ENCODE data around the gene TGFBR1. TPM values are rescaled to one million over a fixed set of nuclear protein-coding genes. Genes with fewer than 3 reads are reported as not detected.
"Not testable (repeated sequence)": the region's sequence is repeated elsewhere in the genome, so short reads cannot be mapped to it uniquely, and the experiment has no call there.

The TGFBR1 gene
- total RNA-seq, 4 donors from 2014 or later, result 37.0 to 65.8 (median 48.8) TPM

DNA sequence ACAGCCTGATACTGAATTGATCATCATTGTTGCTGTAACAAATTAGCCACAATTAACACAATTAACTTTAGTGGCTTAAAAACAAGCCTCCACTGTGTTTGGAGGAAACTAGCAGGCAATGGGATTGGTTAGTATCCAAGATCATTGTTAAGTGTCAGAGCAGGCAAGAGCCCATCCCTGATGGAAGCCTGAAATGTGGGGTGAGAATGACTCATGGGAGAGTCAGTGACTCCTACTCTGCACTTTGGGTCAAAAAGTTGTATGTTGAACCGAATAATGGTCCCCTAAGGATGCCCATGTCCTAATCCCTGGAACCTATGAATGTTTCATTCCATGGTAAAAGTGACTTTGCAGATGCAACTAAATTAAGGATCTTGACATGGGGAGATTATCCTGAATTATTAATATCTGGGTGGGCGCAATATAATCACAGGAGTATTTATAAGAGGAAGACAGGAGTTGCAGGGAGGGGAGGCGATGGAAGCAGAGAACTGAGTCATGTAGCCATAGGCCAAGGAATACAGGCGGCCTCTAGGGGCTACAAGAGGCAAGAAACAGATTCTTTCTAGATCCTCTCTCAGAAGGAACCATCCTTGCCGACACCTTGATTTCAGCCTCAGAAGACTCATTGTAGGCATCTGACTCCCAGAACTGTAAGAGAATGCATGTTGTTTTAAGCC lies 88.0 kb downstream of the TGFBR1 start:
- 59 to 79% methylated on average over 4 of the region's 5 CpGs for WGBS, 2 donors (ENCODE audit: low coverage in 1 of 2)
- Histone ChIP-seq H3K36me3 (no peaks in the 10 kb centered on the region), H3K27ac (no peak overlapping the region), H3K4me1 (no peaks in the 10 kb centered on the region), H3K9me3 (no peaks in the 10 kb centered on the region), H3K4me3 (no peak overlapping the region), H3K27me3 (peaks cover 8% of the 10 kb centered on the region)
- no peak for ATAC-seq
- no peak for TF ChIP-seq EP300 (IDR thresholded peaks at IDR 0.05)
- no peak for TF ChIP-seq POLR2AphosphoS5 (IDR thresholded peaks at IDR 0.05)
- TF ChIP-seq POLR2A (IDR thresholded peaks at IDR 0.05), result no peak
- TF ChIP-seq, protein P1, sequence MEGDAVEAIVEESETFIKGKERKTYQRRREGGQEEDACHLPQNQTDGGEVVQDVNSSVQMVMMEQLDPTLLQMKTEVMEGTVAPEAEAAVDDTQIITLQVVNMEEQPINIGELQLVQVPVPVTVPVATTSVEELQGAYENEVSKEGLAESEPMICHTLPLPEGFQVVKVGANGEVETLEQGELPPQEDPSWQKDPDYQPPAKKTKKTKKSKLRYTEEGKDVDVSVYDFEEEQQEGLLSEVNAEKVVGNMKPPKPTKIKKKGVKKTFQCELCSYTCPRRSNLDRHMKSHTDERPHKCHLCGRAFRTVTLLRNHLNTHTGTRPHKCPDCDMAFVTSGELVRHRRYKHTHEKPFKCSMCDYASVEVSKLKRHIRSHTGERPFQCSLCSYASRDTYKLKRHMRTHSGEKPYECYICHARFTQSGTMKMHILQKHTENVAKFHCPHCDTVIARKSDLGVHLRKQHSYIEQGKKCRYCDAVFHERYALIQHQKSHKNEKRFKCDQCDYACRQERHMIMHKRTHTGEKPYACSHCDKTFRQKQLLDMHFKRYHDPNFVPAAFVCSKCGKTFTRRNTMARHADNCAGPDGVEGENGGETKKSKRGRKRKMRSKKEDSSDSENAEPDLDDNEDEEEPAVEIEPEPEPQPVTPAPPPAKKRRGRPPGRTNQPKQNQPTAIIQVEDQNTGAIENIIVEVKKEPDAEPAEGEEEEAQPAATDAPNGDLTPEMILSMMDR (IDR thresholded peaks at IDR 0.05), result no peak

DNA sequence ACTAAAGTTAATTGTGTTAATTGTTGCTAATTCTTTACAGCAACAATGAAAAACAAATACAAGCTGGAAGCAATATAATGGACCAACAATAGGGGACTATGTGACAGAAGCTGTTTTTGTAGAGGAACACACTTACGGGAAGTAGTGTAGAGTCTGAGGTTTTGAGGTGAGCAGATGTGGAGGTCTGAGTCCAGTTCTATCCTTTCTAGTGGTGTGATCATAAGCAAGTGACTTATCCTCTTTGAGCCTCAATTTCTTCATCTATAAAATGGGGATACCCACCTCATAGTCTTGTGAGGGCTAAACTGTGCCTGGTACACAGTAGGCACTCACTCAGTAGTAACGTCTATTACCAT lies 88.5 kb downstream of the TGFBR1 start:
- ATAC-seq, result no peak
- Histone ChIP-seq H3K27ac (no peak overlapping the region), H3K36me3 (no peaks in the 10 kb centered on the region), H3K27me3 (peaks cover 8% of the 10 kb centered on the region), H3K9me3 (no peaks in the 10 kb centered on the region), H3K4me1 (no peaks in the 10 kb centered on the region), H3K4me3 (no peak overlapping the region)
- WGBS, 2 donors (ENCODE audit: low coverage in 1 of 2), result 75 to 92% methylated on average over 2 of the region's 2 CpGs
- no peak for TF ChIP-seq POLR2A (IDR thresholded peaks at IDR 0.05)
- no peak for TF ChIP-seq POLR2AphosphoS5 (IDR thresholded peaks at IDR 0.05)
- TF ChIP-seq, protein P1 (IDR thresholded peaks at IDR 0.05), result no peak
- TF ChIP-seq EP300 (IDR thresholded peaks at IDR 0.05), result no peak

DNA sequence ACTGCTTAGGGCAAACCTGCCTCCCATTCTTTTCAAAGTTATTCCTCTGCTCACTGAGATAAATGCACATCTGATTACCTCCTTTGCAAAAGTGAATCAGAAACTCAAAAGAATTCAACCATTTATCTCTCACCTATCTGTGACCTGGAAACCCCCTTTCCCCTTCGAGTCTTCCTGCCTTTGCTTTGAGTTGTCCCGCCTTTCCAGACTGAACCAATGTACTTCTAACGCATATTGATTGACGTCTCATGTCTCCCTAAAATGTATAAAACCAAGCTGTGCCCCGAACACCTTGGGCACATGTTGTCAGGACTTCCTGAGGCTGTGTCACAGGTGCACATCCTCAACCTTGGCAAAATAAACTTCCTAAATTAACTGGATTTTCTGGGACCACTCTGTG lies 91.6 kb downstream of the TGFBR1 start:
- not testable (repeated sequence) for H3K27me3 ChIP-seq, ATAC-seq
- WGBS, 2 donors (ENCODE audit: low coverage in 1 of 2), result 77 to 86% methylated on average over 5 of the region's 5 CpGs

DNA sequence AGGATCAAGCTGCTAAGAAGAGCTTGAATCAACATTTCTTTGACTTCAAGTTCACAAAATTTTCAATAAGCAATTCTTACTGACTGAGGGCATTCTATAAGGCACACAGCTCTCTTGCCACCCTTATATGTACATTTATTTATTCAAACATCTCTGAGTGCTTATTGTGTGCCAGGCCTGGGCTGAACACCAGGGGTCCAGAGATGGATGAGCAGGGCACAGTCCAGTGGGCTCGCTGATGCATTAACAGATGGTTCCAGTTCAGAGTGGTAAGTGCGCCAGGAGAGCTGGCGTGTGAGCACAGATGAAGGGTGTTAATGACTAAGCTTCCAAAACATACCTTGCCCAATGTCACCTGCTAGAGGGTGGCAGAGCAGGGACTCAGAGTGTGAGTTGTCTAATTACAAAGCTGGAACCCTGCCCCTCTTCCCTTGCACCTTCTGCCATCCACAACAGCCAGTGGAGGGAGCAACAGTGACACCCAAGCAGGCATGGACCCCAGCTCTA lies 92.3 kb downstream of the TGFBR1 start:
- H3K27me3 ChIP-seq, result no peaks in the 10 kb centered on the region
- WGBS, 2 donors (ENCODE audit: low coverage in 1 of 2), result 74 to 90% methylated on average over 2 to 3 of the region's 3 CpGs
- H3K4me3 ChIP-seq, result no peak overlapping the region
- no peak for ATAC-seq
- H3K36me3 ChIP-seq, result no peaks in the 10 kb centered on the region
- no peak overlapping the region for H3K27ac ChIP-seq
- H3K9me3 ChIP-seq, result no peaks in the 10 kb centered on the region
- no peak for TF ChIP-seq EP300 (IDR thresholded peaks at IDR 0.05)
- TF ChIP-seq, protein P1 (IDR thresholded peaks at IDR 0.05), result no peak
- no peak for TF ChIP-seq POLR2AphosphoS5 (IDR thresholded peaks at IDR 0.05)
- TF ChIP-seq POLR2A (IDR thresholded peaks at IDR 0.05), result no peak
- H3K4me1 ChIP-seq, result no peaks in the 10 kb centered on the region

More for the DNA sequence above, 91.6 kb downstream of the TGFBR1 start:
- not testable (repeated sequence) for H3K27ac ChIP-seq, H3K4me1 ChIP-seq, H3K9me3 ChIP-seq, H3K4me3 ChIP-seq, H3K36me3 ChIP-seq

DNA sequence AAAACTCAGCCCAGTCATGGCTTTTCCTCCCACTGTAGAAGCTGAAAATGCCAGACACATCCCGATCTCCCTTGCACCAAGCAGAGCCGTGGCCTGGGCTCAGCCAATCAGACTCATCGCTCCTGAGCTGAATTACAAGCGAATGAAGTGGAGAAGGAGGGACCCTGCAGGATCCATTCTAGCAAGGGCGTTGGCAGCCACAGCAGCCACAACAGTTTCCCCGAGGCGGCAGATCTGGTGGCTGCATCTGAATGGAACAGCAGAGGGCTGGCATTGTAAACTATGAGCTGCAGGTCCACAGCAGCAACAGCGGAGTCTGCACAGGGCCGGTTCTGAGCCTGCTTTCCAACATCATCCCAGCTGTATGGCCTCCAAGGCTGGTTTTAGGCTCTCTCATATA lies 93.1 kb downstream of the TGFBR1 start:
- no peak for ATAC-seq
- no peaks in the 10 kb centered on the region for H3K27me3 ChIP-seq
- H3K27ac ChIP-seq, result no peak overlapping the region
- WGBS, 2 donors (ENCODE audit: low coverage in 1 of 2), result 82% methylated on average over 2 to 3 of the region's 9 CpGs
- H3K4me1 ChIP-seq, result no peaks in the 10 kb centered on the region
- TF ChIP-seq, protein P1 (IDR thresholded peaks at IDR 0.05), result no peak
- TF ChIP-seq POLR2A (IDR thresholded peaks at IDR 0.05) (no peak), POLR2AphosphoS5 (IDR thresholded peaks at IDR 0.05) (no peak), EP300 (IDR thresholded peaks at IDR 0.05) (no peak)
- no peak overlapping the region for H3K4me3 ChIP-seq
- H3K36me3 ChIP-seq, result no peaks in the 10 kb centered on the region
- no peaks in the 10 kb centered on the region for H3K9me3 ChIP-seq

All from gastroesophageal sphincter (tissue), 4 donors.